DND-41 (cell line): ENCODE measurements around the gene RPS15.
"Not testable (repeated sequence)": the region's sequence is repeated elsewhere in the genome, so short reads cannot be mapped to it uniquely, and the experiment has no call there.

ENCODE experiments used
- ATAC-seq: fragments of 200-7000 bp; cut with Tn5 transposase; 3 replicates; pipeline ENCODE4 v1.9.1; 2021; ENCODE audit warnings: low read depth; ENCODE audit not compliant: insufficient read depth
- DNase-seq: peaks from one replicate; pipeline ENCODE4 v3.0.0-alpha.2; 2020
- H2AFZ ChIP-seq: 2 replicates; pipeline ENCODE4 v1.6.0; 2012; ENCODE audit warnings: low read depth, low read length
- H3K27ac ChIP-seq: 2 replicates; pipeline ENCODE4 v1.5.1; 2012; ENCODE audit warnings: low read length, inconsistent platforms
- H3K27me3 ChIP-seq: fragments of 200-600 bp; sonication (generic); 2 replicates; pipeline ENCODE4 v1.6.0; 2012; ENCODE audit warnings: low read length, mild to moderate bottlenecking, inconsistent platforms; ENCODE audit not compliant: insufficient read depth, poor library complexity
- H3K36me3 ChIP-seq: 2 replicates; pipeline ENCODE4 v1.5.1; 2012; ENCODE audit warnings: low read length, inconsistent platforms; ENCODE audit not compliant: insufficient read depth
- H3K4me1 ChIP-seq: 2 replicates; pipeline ENCODE4 v1.5.1; 2012; ENCODE audit warnings: mild to moderate bottlenecking, low read length; ENCODE audit not compliant: insufficient read depth
- H3K4me2 ChIP-seq: 2 replicates; pipeline ENCODE4 v1.6.0; 2012; ENCODE audit warnings: mild to moderate bottlenecking, moderate library complexity, low read length, inconsistent platforms; ENCODE audit not compliant: insufficient read depth
- H3K4me3 ChIP-seq, 2 experiments: fragments of 200-600 bp in 1 of 2; shearing (Covaris generic) in 1 of 2; 2 replicates each; pipeline ENCODE4 v1.5.1; 2012 to 2016; ENCODE audit warnings: inconsistent platforms in 2 of 2, low read length in 2 of 2, mild to moderate bottlenecking in 2 of 2, low read depth in 1 of 2, moderate library complexity in 1 of 2
- H3K79me2 ChIP-seq: 2 replicates; pipeline ENCODE4 v1.6.0; 2012; ENCODE audit warnings: low read length, inconsistent platforms; ENCODE audit not compliant: insufficient read depth
- H3K9ac ChIP-seq: 2 replicates; pipeline ENCODE4 v1.6.0; 2012; ENCODE audit warnings: low read depth, mild to moderate bottlenecking, inconsistent platforms, low read length, moderate library complexity
- H3K9me3 ChIP-seq: 2 replicates; pipeline ENCODE4 v1.5.1; 2012; ENCODE audit warnings: low read length, moderate library complexity, mild to moderate bottlenecking, inconsistent platforms; ENCODE audit not compliant: insufficient read depth, severe bottlenecking
- H4K20me1 ChIP-seq: 2 replicates; pipeline ENCODE4 v1.6.0; 2012; ENCODE audit warnings: low read length; ENCODE audit not compliant: insufficient read depth
- CTCF ChIP-seq: IDR thresholded peaks from 2 replicates; pipeline ENCODE4 v1.5.1; 2012; ENCODE audit warnings: borderline replicate concordance, low read length, moderate library complexity, mild to moderate bottlenecking; ENCODE audit not compliant: poor library complexity, severe bottlenecking; ENCODE audit errors: extremely low read depth
- EZH2 ChIP-seq: IDR thresholded peaks from 3 replicates; pipeline ENCODE4 v1.6.1; 2012; ENCODE audit warnings: borderline replicate concordance, low read depth, mild to moderate bottlenecking, moderate library complexity, low read length, inconsistent platforms; ENCODE audit not compliant: severe bottlenecking

Gene RPS15

GRCh38 chr19:1418951-1419738, 19.1 kb upstream of the RPS15 start:
- Histone ChIP-seq H3K36me3 (peaks cover 95% of the 10 kb centered on the region), H3K4me3 (no peak overlapping the region), H3K9me3 (no peaks in the 10 kb centered on the region), H3K9ac (no peak overlapping the region), H4K20me1 (peaks cover 96% of the 10 kb centered on the region), H3K4me2 (no peak overlapping the region), H3K4me1 (no peaks in the 10 kb centered on the region; the same call in 1 of the 2 replicates), H3K27me3 (no peaks in the 10 kb centered on the region), H3K27ac (no peak overlapping the region), H2AFZ (no peak overlapping the region), H3K79me2 (peaks cover 98% of the 10 kb centered on the region)
- DNase-seq (no peak), ATAC-seq (no peak)
- TF ChIP-seq CTCF = no peak
- TF ChIP-seq EZH2 = no peak

- not testable (repeated sequence) for ATAC-seq, H2AFZ ChIP-seq, H3K9me3 ChIP-seq, H3K27me3 ChIP-seq, H3K27ac ChIP-seq, DNase-seq, H3K4me1 ChIP-seq, H3K9ac ChIP-seq, H3K4me3 ChIP-seq, H3K4me2 ChIP-seq
- Histone ChIP-seq H4K20me1 (peaks cover 97% of the 10 kb centered on the region), H3K36me3 (peaks cover 99% of the 10 kb centered on the region), H3K79me2 (peaks cover 98% of the 10 kb centered on the region)
Observed at GRCh38 chr19:1420085-1420484, 18.1 kb upstream of the RPS15 start.

GRCh38 chr19:1420590-1420989, 17.6 kb upstream of the RPS15 start:
- Histone ChIP-seq H3K4me2 (no peak overlapping the region), H3K4me3 (no peak overlapping the region), H3K9me3 (no peaks in the 10 kb centered on the region), H3K9ac (no peak overlapping the region), H4K20me1 (peaks cover 97% of the 10 kb centered on the region), H3K79me2 (peaks cover 98% of the 10 kb centered on the region), H3K27me3 (no peaks in the 10 kb centered on the region), H3K4me1 (no peaks in the 10 kb centered on the region; the same call in 1 of the 2 replicates), H3K27ac (no peak overlapping the region), H2AFZ (no peak overlapping the region), H3K36me3 (peaks cover 99% of the 10 kb centered on the region)
- no peak for DNase-seq
- ATAC-seq = no peak
- no peak for TF ChIP-seq EZH2
- TF ChIP-seq CTCF = no peak

- Histone ChIP-seq H3K79me2 (peaks cover 97% of the 10 kb centered on the region), H3K36me3 (peaks cover 99% of the 10 kb centered on the region), H3K9me3 (no peaks in the 10 kb centered on the region), H3K9ac (no peak overlapping the region), H3K27me3 (no peaks in the 10 kb centered on the region), H3K4me2 (no peak overlapping the region), H3K27ac (no peak overlapping the region), H3K4me1 (no peaks in the 10 kb centered on the region), H4K20me1 (peaks cover 97% of the 10 kb centered on the region), H3K4me3 (no peak overlapping the region), H2AFZ (no peak overlapping the region)
- DNase-seq (no peak), ATAC-seq (no peak)
- no peak for TF ChIP-seq EZH2
- TF ChIP-seq CTCF = no peak
Observed at GRCh38 chr19:1421218-1421957, 16.8 kb upstream of the RPS15 start.
